HCT116 (cell line): ENCODE measurements around the gene USP53. TPM values are rescaled to one million over a fixed set of nuclear protein-coding genes. Genes with fewer than 3 reads are reported as not detected.

ENCODE experiments used
- ATAC-seq: fragments of 200-7000 bp; cut with Tn5 transposase; 2 replicates; pipeline ENCODE4 v1.9.1; 2020; ENCODE audit warnings: mild to moderate bottlenecking, moderate library complexity
- BruUV-seq: library from RNA; stranded (reverse); fragments of 400-500 nt; replicated peaks from 2 replicates; lab custom pipeline; 2021; lab: Mats Ljungman, UMichigan
- CTCF ChIA-PET: fragments of 300-600 bp; sonication (Branson Sonifier 250); formaldehyde crosslinking; loops from one replicate; lab custom pipeline; 2021; ENCODE audit warnings: antibody characterized with exemption; lab: Charles Lee
- POLR2A ChIA-PET: fragments of 300-600, 350-600 bp; sonication (Branson Sonifier 250); formaldehyde crosslinking; loops from one replicate; lab custom pipeline; 2021; ENCODE audit warnings: antibody characterized with exemption; lab: Charles Lee
- RAD21 ChIA-PET, 2 experiments: fragments of 300-600 bp; sonication (Branson Sonifier 250); formaldehyde crosslinking; loops; one replicate each; lab custom pipeline; 2023; ENCODE audit warnings: low total read pairs in 2 of 2; ENCODE audit not compliant: uncharacterized antibody in 2 of 2, unreplicated experiment in 2 of 2, low non-redundant PET in 1 of 2; lab: Charles Lee
- DNase-seq: peaks from one replicate; pipeline ENCODE4 v3.0.0-alpha.2; 2010; ENCODE audit warnings: low read depth, low spot score
- H2AFZ ChIP-seq: fragments of 200-600 bp; shearing (Covaris generic), sonication (generic); 2 replicates; pipeline ENCODE4 v1.6.1; 2017; ENCODE audit warnings: low read depth, mixed run types, mixed read lengths, antibody characterized with exemption, low read length; ENCODE audit not compliant: poor library complexity, severe bottlenecking
- H3K27ac ChIP-seq: 2 replicates; pipeline ENCODE4 v1.5.1; 2012; ENCODE audit warnings: low read depth, low read length
- H3K27me3 ChIP-seq: fragments of 200-600 bp; sonication (generic); 2 replicates; pipeline ENCODE4 v1.6.1; 2016; ENCODE audit warnings: mixed run types, low read length, mixed read lengths; ENCODE audit not compliant: insufficient read depth
- H3K36me3 ChIP-seq, 2 experiments: fragments of 200-500 bp in 1 of 2; fragments of 200-600 bp in 1 of 2; sonication (Bioruptor generic) in 1 of 2; sonication (generic) in 1 of 2; 2 replicates each; pipeline versions ENCODE4 v1.5.1 to v1.6.1; 2014 to 2016; ENCODE audit warnings: low read length in 2 of 2, inconsistent platforms in 1 of 2, mixed read lengths in 1 of 2, mixed run types in 1 of 2; ENCODE audit not compliant: insufficient read depth in 2 of 2, control insufficient read depth in 1 of 2
- H3K4me1 ChIP-seq, 2 experiments: fragments of 200-600 bp in 1 of 2; sonication (generic) in 1 of 2; 2 replicates each; pipeline versions ENCODE4 v1.5.1 to v1.6.1; 2012 to 2017; ENCODE audit warnings: low read length in 2 of 2, inconsistent platforms in 1 of 2, mild to moderate bottlenecking in 1 of 2, mixed read lengths in 1 of 2, mixed run types in 1 of 2, moderate library complexity in 1 of 2; ENCODE audit not compliant: insufficient read depth in 2 of 2, control insufficient read depth in 1 of 2
- H3K4me2 ChIP-seq: fragments of 200-600 bp; sonication (generic); 2 replicates; pipeline ENCODE4 v1.6.1; 2017; ENCODE audit warnings: mixed run types, low read length, mixed read lengths
- H3K4me3 ChIP-seq, 2 experiments: fragments of 200-600 bp in 1 of 2; sonication (generic) in 1 of 2; replicated peaks in 1 of 2; 2 replicates each; pipeline ENCODE4 v1.5.1; 2011 to 2016; ENCODE audit warnings: low read length in 2 of 2, control low read depth in 1 of 2, low read depth in 1 of 2, mild to moderate bottlenecking in 1 of 2, mixed read lengths in 1 of 2, mixed run types in 1 of 2
- H3K79me2 ChIP-seq: fragments of 200-600 bp; sonication (generic); 2 replicates; pipeline ENCODE4 v1.6.1; 2017; ENCODE audit warnings: mild to moderate bottlenecking, mixed run types, low read length, moderate library complexity, mixed read lengths; ENCODE audit not compliant: insufficient read depth
- H3K9ac ChIP-seq: fragments of 200-600 bp; sonication (generic); 2 replicates; pipeline ENCODE4 v1.6.1; 2016; ENCODE audit warnings: low read length, mixed read lengths
- H3K9me2 ChIP-seq: fragments of 200-600 bp; sonication (generic), shearing (Covaris generic); 2 replicates; pipeline ENCODE4 v1.6.1; 2017; ENCODE audit warnings: mixed run types, mild to moderate bottlenecking, moderate library complexity; ENCODE audit not compliant: insufficient read depth
- H3K9me3 ChIP-seq, 2 experiments: fragments of 200-500 bp in 1 of 2; fragments of 200-600 bp in 1 of 2; sonication (Bioruptor generic) in 1 of 2; sonication (generic) in 1 of 2; 2 replicates each; pipeline ENCODE4 v1.6.1; 2014 to 2017; ENCODE audit warnings: low read length in 2 of 2, mixed read lengths in 2 of 2, inconsistent platforms in 1 of 2, low read depth in 1 of 2, mild to moderate bottlenecking in 1 of 2, mixed run types in 1 of 2, moderate library complexity in 1 of 2; ENCODE audit not compliant: control insufficient read depth in 1 of 2, insufficient read depth in 1 of 2
- H4K20me1 ChIP-seq: fragments of 200-600 bp; sonication (generic), shearing (Covaris generic); 2 replicates; pipeline ENCODE4 v1.6.1; 2017; ENCODE audit warnings: mixed run types, mild to moderate bottlenecking, moderate library complexity; ENCODE audit not compliant: insufficient read depth
- ATF3 ChIP-seq: IDR thresholded peaks from 2 replicates; pipeline ENCODE4 v1.6.1; 2012
- CBX3 ChIP-seq: IDR thresholded peaks from 2 replicates; pipeline ENCODE4 v1.6.1; 2012; ENCODE audit warnings: low read depth
- CEBPB ChIP-seq: IDR thresholded peaks from 2 replicates; pipeline ENCODE4 v1.6.1; 2012; ENCODE audit warnings: low read depth
- EGR1 ChIP-seq: IDR thresholded peaks from 2 replicates; pipeline ENCODE4 v1.6.1; 2012; ENCODE audit warnings: low read depth
- ELF1 ChIP-seq: IDR thresholded peaks from 2 replicates; pipeline ENCODE4 v1.6.1; 2012; ENCODE audit warnings: low read depth, borderline replicate concordance
- EZH2 ChIP-seq: fragments of 200-600 bp; sonication (generic); IDR thresholded peaks from 2 replicates; pipeline ENCODE4 v1.6.1; 2017; ENCODE audit warnings: antibody characterized with exemption, mixed run types
- EZH2phosphoT487 ChIP-seq: fragments of 200-600 bp; IDR thresholded peaks from 2 replicates; pipeline ENCODE4 v1.6.1; 2018; ENCODE audit warnings: antibody characterized with exemption, borderline replicate concordance
- MAX ChIP-seq: IDR thresholded peaks from 2 replicates; pipeline ENCODE4 v1.6.1; 2012
- POLR2A ChIP-seq: IDR thresholded peaks from 2 replicates; pipeline ENCODE4 v1.7.0; 2011; ENCODE audit warnings: borderline replicate concordance; ENCODE audit not compliant: insufficient read depth, insufficient read length; ENCODE audit errors: extremely low read depth
- TCF7L2 ChIP-seq: IDR thresholded peaks from 2 replicates; pipeline ENCODE4 v1.7.0; 2011; ENCODE audit warnings: borderline replicate concordance, inconsistent platforms; ENCODE audit not compliant: insufficient read depth, insufficient read length; ENCODE audit errors: extremely low read depth
- YY1 ChIP-seq: IDR thresholded peaks from 2 replicates; pipeline ENCODE4 v1.6.1; 2011; ENCODE audit warnings: low read length, low read depth, moderate library complexity, mild to moderate bottlenecking; ENCODE audit not compliant: insufficient replicate concordance; ENCODE audit errors: extremely low read depth
- ZBTB33 ChIP-seq: IDR thresholded peaks from 2 replicates; pipeline ENCODE4 v1.6.1; 2011; ENCODE audit warnings: mild to moderate bottlenecking, low read length, moderate library complexity; ENCODE audit not compliant: insufficient replicate concordance; ENCODE audit errors: extremely low read depth
- ZNF274 ChIP-seq: fragments of 200-500 bp; sonication (Bioruptor generic); IDR thresholded peaks from 2 replicates; pipeline ENCODE4 v1.6.1; 2014; ENCODE audit warnings: mild to moderate bottlenecking, low read depth, low read length, inconsistent platforms
- intact Hi-C: fragments of 100-400 bp; cut with micrococcal nuclease; formaldehyde crosslinking; loops from 2 replicates; pipeline ENCODE4 v1.10.0; 2022
- total RNA-seq: library from RNA; stranded (reverse); gene quantifications from one replicate; pipeline ENCODE4 v1.2.1, GENCODE V29; 2021; ENCODE audit not compliant: unreplicated experiment

Gene USP53
- total RNA-seq, 1 experiment from 2014 or later, result 22.0 TPM

- H3K9me3 ChIP-seq, result no peaks in the 10 kb centered on the region
- intact Hi-C loops, result no loop called here
- RAD21 ChIA-PET, result no interaction called here
- TF ChIP-seq EGR1 (no peak), ELF1 (no peak), POLR2A (no peak), CBX3 (no peak), ZNF274 (no peak), ATF3 (no peak), YY1 (no peak), ZBTB33 (no peak), MAX (no peak), TCF7L2 (no peak), CEBPB (no peak), EZH2phosphoT487 (no peak), EZH2 (no peak)
- H3K4me3 ChIP-seq, result no peak overlapping the region
- no TSS peak for BruUV-seq
- POLR2A ChIA-PET, result interaction anchor here (1.6 kb wide), 1 partner anchor 9 kb away, joined by 10 read pairs; the partner anchor contains the start of gene USP53
- no peaks in the 10 kb centered on the region for H3K9me2 ChIP-seq
- H3K27me3 ChIP-seq, result no peaks in the 10 kb centered on the region
- no peak overlapping the region for H2AFZ ChIP-seq
- peaks cover 5 to 19% of the 10 kb centered on the region in 2 experiments; a peak in 2 of 4 replicates for H3K36me3 ChIP-seq
- ATAC-seq (no peak), DNase-seq (no peak)
- H4K20me1 ChIP-seq, result no peaks in the 10 kb centered on the region
- no peak overlapping the region for H3K9ac ChIP-seq
- CTCF ChIA-PET, result no interaction called here
- H3K27ac ChIP-seq, result no peak overlapping the region
- H3K4me2 ChIP-seq, result no peak overlapping the region
- H3K79me2 ChIP-seq, result peaks cover 48% of the 10 kb centered on the region
- H3K4me1 ChIP-seq, result peaks cover 0 to 8% of the 10 kb centered on the region in 2 experiments; a peak in 2 of 4 replicates
Measured at GRCh38 chr4:119221412-119221811, 8.9 kb downstream of the USP53 start.
